OCI-LY7 (cell line): ENCODE data around the gene INKA2. TPM values are rescaled to one million over a fixed set of nuclear protein-coding genes. Genes with fewer than 3 reads are reported as not detected.

Source experiments
- BruUV-seq: library from RNA; stranded (reverse); fragments of 400-500 nt; replicated peaks from 2 replicates; lab custom pipeline; 2021; lab: Mats Ljungman, UMichigan
- CTCF ChIA-PET: fragments of 300-600 bp; sonication (Branson Sonifier 250); formaldehyde crosslinking; loops from one replicate; lab custom pipeline; 2022; ENCODE audit warnings: antibody characterized with exemption; ENCODE audit not compliant: unreplicated experiment; lab: Charles Lee
- POLR2A ChIA-PET: fragments of 300-600 bp; sonication (Branson Sonifier 250); formaldehyde crosslinking; loops from one replicate; lab custom pipeline; 2022; ENCODE audit warnings: antibody characterized with exemption; lab: Charles Lee
- DNase-seq: peaks from one replicate; pipeline ENCODE4 v3.0.0-alpha.2; 2015; ENCODE audit warnings: low spot score
- H2AFZ ChIP-seq: fragments of 200-600 bp; sonication (generic), shearing (Covaris generic); 2 replicates; pipeline ENCODE4 v1.6.1; 2014; ENCODE audit warnings: mild to moderate bottlenecking, antibody characterized with exemption, low read length, moderate library complexity
- H3K27ac ChIP-seq: fragments of 200-600 bp; sonication (generic); 2 replicates; pipeline ENCODE4 v1.5.1; 2014; ENCODE audit warnings: mixed run types, low read depth, mild to moderate bottlenecking, moderate library complexity, low read length, inconsistent platforms; ENCODE audit not compliant: poor library complexity, severe bottlenecking
- H3K36me3 ChIP-seq: fragments of 200-600 bp; sonication (generic); 2 replicates; pipeline ENCODE4 v1.6.1; 2014; ENCODE audit warnings: mild to moderate bottlenecking, antibody characterized with exemption, low read length, moderate library complexity, mixed read lengths; ENCODE audit not compliant: insufficient read depth
- H3K4me1 ChIP-seq: fragments of 200-600 bp; sonication (generic); 2 replicates; pipeline ENCODE4 v1.5.1; 2014; ENCODE audit warnings: mild to moderate bottlenecking, low read length; ENCODE audit not compliant: insufficient read depth, poor library complexity, severe bottlenecking
- H3K4me2 ChIP-seq: fragments of 200-600 bp; sonication (generic); 2 replicates; pipeline ENCODE4 v1.6.1; 2014; ENCODE audit warnings: mild to moderate bottlenecking, low read length
- H3K4me3 ChIP-seq: fragments of 200-600 bp; sonication (generic); 2 replicates; pipeline ENCODE4 v1.5.1; 2014; ENCODE audit warnings: mild to moderate bottlenecking, low read depth, low read length; ENCODE audit not compliant: poor library complexity, severe bottlenecking
- H3K79me2 ChIP-seq: fragments of 200-600 bp; sonication (generic); 2 replicates; pipeline ENCODE4 v1.6.1; 2016; ENCODE audit warnings: low read depth, mild to moderate bottlenecking, low read length, moderate library complexity, mixed read lengths; ENCODE audit not compliant: insufficient read depth
- H3K9me2 ChIP-seq: fragments of 200-600 bp; sonication (generic); 2 replicates; pipeline ENCODE4 v1.6.1; 2016; ENCODE audit warnings: mild to moderate bottlenecking, low read length, mixed read lengths; ENCODE audit not compliant: insufficient read depth
- H3K9me3 ChIP-seq: fragments of 200-600 bp; sonication (generic); 2 replicates; pipeline ENCODE4 v1.6.1; 2014; ENCODE audit warnings: mild to moderate bottlenecking, mixed run types, low read length, mixed read lengths
- H4K20me1 ChIP-seq: fragments of 200-600 bp; sonication (generic); 2 replicates; pipeline ENCODE4 v1.6.1; 2014; ENCODE audit warnings: mild to moderate bottlenecking, antibody characterized with exemption, low read length, moderate library complexity, mixed read lengths; ENCODE audit not compliant: insufficient read depth
- CTCF ChIP-seq: fragments of 200-600 bp; sonication (generic); conservative IDR thresholded peaks from 2 replicates; pipeline ENCODE4 v1.5.1; 2014; ENCODE audit warnings: mild to moderate bottlenecking, antibody characterized with exemption, low read length, moderate library complexity, mixed read lengths
- EZH2phosphoT487 ChIP-seq: fragments of 200-600 bp; sonication (generic); IDR thresholded peaks from 2 replicates; pipeline ENCODE4 v1.6.1; 2018; ENCODE audit warnings: low read depth, borderline replicate concordance, mild to moderate bottlenecking, mixed run types, antibody characterized with exemption, low read length, moderate library complexity, mixed read lengths
- intact Hi-C: fragments of 100-400 bp; cut with micrococcal nuclease; formaldehyde crosslinking; loops from one replicate; pipeline ENCODE4 v1.10.0; 2022; ENCODE audit not compliant: unreplicated experiment
- total RNA-seq, 2 experiments: library from RNA; depleted of rRNA in 1 of 2; stranded (reverse); fragments of >200 nt in 1 of 2; shearing (Covaris generic) in 1 of 2; gene quantifications; 2 replicates each; pipeline ENCODE4 v1.2.3, GENCODE V29; 2014 to 2022

The INKA2 gene
- total RNA-seq, 2 experiments from 2014 or later = 3.9 to 10.8 TPM

- TF ChIP-seq CTCF = no peak
- no peak for TF ChIP-seq EZH2phosphoT487
- Histone ChIP-seq H3K4me2 (no peak overlapping the region), H3K4me3 (no peak overlapping the region), H3K79me2 (no peaks in the 10 kb centered on the region), H3K4me1 (no peaks in the 10 kb centered on the region), H3K9me3 (no peaks in the 10 kb centered on the region), H3K27ac (no peak overlapping the region), H3K9me2 (no peaks in the 10 kb centered on the region), H3K36me3 (peaks cover 93% of the 10 kb centered on the region), H4K20me1 (no peaks in the 10 kb centered on the region), H2AFZ (no peak overlapping the region)
- intact Hi-C loops = no loop called here
- CTCF ChIA-PET = no interaction called here
- no TSS peak for BruUV-seq
- POLR2A ChIA-PET = no interaction called here
- no peak for DNase-seq
Measured at GRCh38 chr1:111707906-111708305, 31.3 kb downstream of the INKA2 start.

GRCh38 chr1:111706921-111707320, 32.3 kb downstream of the INKA2 start:
- Histone ChIP-seq H3K4me1 (no peaks in the 10 kb centered on the region), H3K9me2 (no peaks in the 10 kb centered on the region), H3K27ac (no peak overlapping the region), H2AFZ (no peak overlapping the region), H3K9me3 (no peaks in the 10 kb centered on the region), H3K79me2 (no peaks in the 10 kb centered on the region), H3K4me3 (no peak overlapping the region), H4K20me1 (no peaks in the 10 kb centered on the region), H3K4me2 (no peak overlapping the region), H3K36me3 (peaks cover 95% of the 10 kb centered on the region)
- no TSS peak for BruUV-seq
- no peak for TF ChIP-seq CTCF
- TF ChIP-seq EZH2phosphoT487 = no peak
- ChIA-PET CTCF (no interaction called here), POLR2A (interaction anchor here (0.5 to 1.0 kb wide), 3 partner anchors 96 to 1071 kb away, joined by 3 to 5 read pairs (median 4); no protein-coding TSS in a partner anchor)
- intact Hi-C loops = no loop called here
- no peak for DNase-seq

- CTCF ChIA-PET = no interaction called here
- no peak for DNase-seq
- intact Hi-C loops = no loop called here
- H3K27ac ChIP-seq = no peak overlapping the region
- no peaks in the 10 kb centered on the region for H4K20me1 ChIP-seq
- TF ChIP-seq EZH2phosphoT487 = no peak
- TF ChIP-seq CTCF = no peak
- no peak overlapping the region for H2AFZ ChIP-seq
- no peaks in the 10 kb centered on the region for H3K9me2 ChIP-seq
- peaks cover 95% of the 10 kb centered on the region for H3K36me3 ChIP-seq
- H3K79me2 ChIP-seq = no peaks in the 10 kb centered on the region
- H3K4me3 ChIP-seq = no peak overlapping the region
- no peak overlapping the region for H3K4me2 ChIP-seq
- BruUV-seq = no TSS peak
- POLR2A ChIA-PET = interaction anchor here (1.3 kb wide), 1 partner anchor 9 kb away, joined by 4 read pairs; no protein-coding TSS in a partner anchor
- no peaks in the 10 kb centered on the region for H3K9me3 ChIP-seq
- no peaks in the 10 kb centered on the region for H3K4me1 ChIP-seq
Measured at GRCh38 chr1:111705841-111706240, 33.4 kb downstream of the INKA2 start.
